ENCODE measurements around the gene HIP1R. TPM values are rescaled to one million over a fixed set of nuclear protein-coding genes. Genes with fewer than 3 reads are reported as not detected.
A peak's percentile ranks its signal among the peaks of the same experiment; 100 is the strongest.
"Not testable (repeated sequence)": the region's sequence is repeated elsewhere in the genome, so short reads cannot be mapped to it uniquely, and the experiment has no call there.

Gene HIP1R
- total and polyA plus RNA-seq, 4 donors = 25.4 to 101 (median 30.1) TPM

DNA sequence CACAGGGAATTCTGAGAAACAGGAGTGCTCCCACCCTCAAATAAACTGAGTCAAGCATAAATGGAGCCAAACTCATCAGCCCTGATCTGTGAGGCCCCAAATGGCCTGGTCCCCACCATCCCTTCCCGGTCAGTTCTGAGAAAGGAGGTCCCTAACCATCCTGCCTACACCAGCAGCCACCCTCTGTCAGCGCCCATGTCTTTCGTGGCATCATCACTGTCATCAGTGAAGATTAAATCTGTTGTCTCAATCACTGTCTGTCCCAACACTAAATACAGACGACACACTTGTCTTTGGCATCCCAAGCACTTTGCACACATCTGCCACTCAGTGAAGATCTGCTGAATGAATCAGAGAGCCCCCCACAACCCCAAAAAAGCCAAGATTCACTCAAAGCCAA lies 38.3 kb downstream of the HIP1R start:
- H3K27ac ChIP-seq (ENCODE audit: low read depth in 1 of 2, low read length in 2 of 2) = no peak overlapping the region

DNA sequence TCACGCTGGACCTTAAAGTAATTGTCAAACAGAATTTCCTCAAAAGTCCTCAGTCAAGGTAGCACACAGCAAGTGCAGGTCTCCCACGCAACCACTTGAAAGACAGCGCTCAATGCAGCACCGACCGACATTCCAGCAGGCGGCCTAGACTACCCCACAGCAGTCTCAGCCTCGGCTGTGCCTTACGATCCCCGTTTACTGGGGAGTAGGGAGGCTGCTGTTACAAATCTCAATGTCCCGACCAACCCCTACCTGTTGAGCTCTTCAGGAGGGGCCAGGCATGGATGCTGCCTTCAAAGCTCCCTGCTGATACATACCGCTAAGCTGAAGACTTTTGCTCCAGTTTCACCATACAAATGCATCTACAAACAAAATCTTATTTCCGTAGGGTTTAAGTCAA lies 38.8 kb downstream of the HIP1R start:
- H3K4me1 ChIP-seq (ENCODE audit: control insufficient read depth in 1 of 2, insufficient read depth in 2 of 2, low read length in 2 of 2) = no peaks in the 10 kb centered on the region
- no peaks in the 10 kb centered on the region for H3K27me3 ChIP-seq (ENCODE audit: control insufficient read depth in 1 of 2, insufficient read depth in 2 of 2, low read length in 1 of 2)
- WGBS, 2 donors = 91 to 93% methylated on average over 12 of the region's 12 CpGs
- DNase-seq (peak in 1 of 2 donors; percentile 61), ATAC-seq (ENCODE audit: low FRiP score) (no peak)
- intact Hi-C loops (cut with DNase I) = no loop called here
- H3K36me3 ChIP-seq (ENCODE audit: control insufficient read depth in 1 of 2, insufficient read depth in 2 of 2, low read length in 1 of 2) = no peaks in the 10 kb centered on the region
- no peaks in the 10 kb centered on the region for H3K9me3 ChIP-seq (ENCODE audit: control insufficient read depth, low read length)
- no peak overlapping the region for H3K4me3 ChIP-seq (ENCODE audit: low read length in 2 of 2)
- H3K27ac ChIP-seq (ENCODE audit: low read depth in 1 of 2, low read length in 2 of 2) = no peak overlapping the region

More for the DNA sequence above, 38.3 kb downstream of the HIP1R start:
- no peak for ATAC-seq (ENCODE audit: low FRiP score)
- H3K9me3 ChIP-seq (ENCODE audit: control insufficient read depth, low read length) = no peaks in the 10 kb centered on the region
- no peak overlapping the region for H3K4me3 ChIP-seq (ENCODE audit: low read length in 2 of 2)
- H3K36me3 ChIP-seq (ENCODE audit: control insufficient read depth in 1 of 2, insufficient read depth in 2 of 2, low read length in 1 of 2) = no peaks in the 10 kb centered on the region
- intact Hi-C loops (cut with DNase I) = no loop called here
- 90% methylated on average over 4 of the region's 4 CpGs for WGBS, 2 donors
- H3K27me3 ChIP-seq (ENCODE audit: control insufficient read depth in 1 of 2, insufficient read depth in 2 of 2, low read length in 1 of 2) = no peaks in the 10 kb centered on the region
- H3K4me1 ChIP-seq (ENCODE audit: control insufficient read depth in 1 of 2, insufficient read depth in 2 of 2, low read length in 2 of 2) = no peaks in the 10 kb centered on the region
- peak in 1 of 2 donors; percentile 46 for DNase-seq

DNA sequence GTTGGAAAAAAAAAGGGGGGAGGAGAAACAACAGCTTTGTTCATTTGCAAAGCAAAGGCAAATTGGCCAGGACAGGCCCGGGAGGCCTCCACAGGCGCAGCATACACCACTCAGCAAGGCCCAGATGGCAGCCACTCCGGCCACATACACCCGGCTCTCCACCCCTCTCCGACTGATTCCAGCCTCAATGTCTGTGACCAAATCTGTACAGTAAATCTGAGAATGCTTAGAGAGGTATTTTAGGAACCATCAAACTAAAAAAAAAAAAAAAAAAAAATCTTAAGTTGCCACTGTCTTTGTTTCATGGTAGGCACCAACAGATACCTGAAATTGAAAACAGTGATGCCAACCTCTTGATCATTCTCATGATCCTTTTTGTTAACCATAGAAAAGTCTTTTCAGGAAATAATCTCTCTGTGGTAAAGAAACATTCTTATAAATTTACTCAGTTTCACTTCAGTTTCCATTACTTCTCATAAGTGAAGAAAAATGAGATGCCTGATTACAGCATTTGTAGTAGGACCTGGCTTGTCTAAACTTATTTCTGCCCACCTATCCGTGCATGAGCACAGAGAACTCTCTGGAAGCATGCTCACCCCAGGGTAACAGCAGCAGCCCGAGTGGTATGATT lies 40.4 kb downstream of the HIP1R start:
- Histone ChIP-seq H3K27me3 (ENCODE audit: control insufficient read depth in 1 of 2, insufficient read depth in 2 of 2, low read length in 1 of 2) (no peaks in the 10 kb centered on the region), H3K4me1 (ENCODE audit: control insufficient read depth in 1 of 2, insufficient read depth in 2 of 2, low read length in 2 of 2) (no peaks in the 10 kb centered on the region), H3K36me3 (ENCODE audit: control insufficient read depth in 1 of 2, insufficient read depth in 2 of 2, low read length in 1 of 2) (no peaks in the 10 kb centered on the region), H3K9me3 (ENCODE audit: control insufficient read depth, low read length) (no peaks in the 10 kb centered on the region), H3K4me3 (ENCODE audit: low read length in 2 of 2) (no peak overlapping the region), H3K27ac (ENCODE audit: low read depth in 1 of 2, low read length in 2 of 2) (no peak overlapping the region)
- WGBS, 2 donors = 78 to 84% methylated on average over 7 of the region's 7 CpGs
- intact Hi-C loops (cut with DNase I) = no loop called here
- DNase-seq = peak in 1 of 2 donors; percentile 56
- no peak for ATAC-seq (ENCODE audit: low FRiP score)

DNA sequence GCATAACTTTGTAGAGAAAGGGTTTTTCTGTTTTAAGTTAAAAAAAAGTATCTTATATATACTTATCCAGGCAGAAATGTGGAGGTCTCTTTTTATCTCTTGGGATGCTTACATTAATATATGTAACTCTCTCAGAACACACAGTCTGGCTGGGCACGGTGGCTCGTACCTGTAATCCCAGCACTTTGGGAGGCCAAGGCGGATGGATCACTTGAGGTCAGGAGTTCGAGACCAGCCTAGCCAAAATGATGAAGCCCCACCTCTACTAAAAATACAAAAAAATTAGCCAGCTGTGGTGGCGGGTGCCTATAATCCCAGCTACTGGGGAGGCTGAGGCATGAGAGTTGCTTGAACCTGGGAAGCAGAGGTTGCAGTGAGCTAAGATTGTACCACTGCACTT lies 41.0 kb downstream of the HIP1R start:
- H3K36me3 ChIP-seq (ENCODE audit: control insufficient read depth in 1 of 2, insufficient read depth in 2 of 2, low read length in 1 of 2); ATAC-seq (ENCODE audit: low FRiP score); H3K27ac ChIP-seq (ENCODE audit: low read depth in 1 of 2, low read length in 2 of 2); intact Hi-C loops (cut with DNase I); DNase-seq; H3K9me3 ChIP-seq (ENCODE audit: control insufficient read depth, low read length); H3K4me3 ChIP-seq (ENCODE audit: low read length in 2 of 2); H3K4me1 ChIP-seq (ENCODE audit: control insufficient read depth in 1 of 2, insufficient read depth in 2 of 2, low read length in 2 of 2); H3K27me3 ChIP-seq (ENCODE audit: control insufficient read depth in 1 of 2, insufficient read depth in 2 of 2, low read length in 1 of 2): not testable (repeated sequence)
- 91 to 92% methylated on average over 5 of the region's 5 CpGs for WGBS, 2 donors

DNA sequence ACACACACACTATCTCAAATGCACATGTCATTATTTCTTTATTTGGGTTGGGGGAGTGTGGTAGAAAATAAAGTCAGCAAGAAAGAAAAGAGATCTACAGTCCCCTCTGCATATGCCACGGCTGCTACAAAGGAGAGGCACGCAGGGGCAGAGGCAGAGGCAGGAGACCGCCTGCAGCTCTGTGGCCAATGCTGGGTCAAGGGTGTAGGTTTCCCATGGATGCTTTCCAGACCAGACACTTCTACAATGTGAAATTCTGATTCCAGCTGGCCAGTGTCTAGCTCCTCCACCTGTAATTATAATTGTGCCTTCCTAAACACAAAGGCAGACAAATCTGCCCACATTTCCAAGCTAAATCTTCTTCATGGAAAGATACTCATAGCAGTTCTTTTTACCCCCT lies 41.5 kb downstream of the HIP1R start:
- Histone ChIP-seq H3K9me3 (ENCODE audit: control insufficient read depth, low read length) (no peaks in the 10 kb centered on the region), H3K36me3 (ENCODE audit: control insufficient read depth in 1 of 2, insufficient read depth in 2 of 2, low read length in 1 of 2) (no peaks in the 10 kb centered on the region), H3K4me3 (ENCODE audit: low read length in 2 of 2) (no peak overlapping the region), H3K4me1 (ENCODE audit: control insufficient read depth in 1 of 2, insufficient read depth in 2 of 2, low read length in 2 of 2) (no peaks in the 10 kb centered on the region), H3K27me3 (ENCODE audit: control insufficient read depth in 1 of 2, insufficient read depth in 2 of 2, low read length in 1 of 2) (no peaks in the 10 kb centered on the region), H3K27ac (ENCODE audit: low read depth in 1 of 2, low read length in 2 of 2) (no peak overlapping the region)
- intact Hi-C loops (cut with DNase I) = no loop called here
- 92 to 96% methylated on average over 3 of the region's 3 CpGs for WGBS, 2 donors
- DNase-seq (no peak), ATAC-seq (ENCODE audit: low FRiP score) (no peak)

DNA sequence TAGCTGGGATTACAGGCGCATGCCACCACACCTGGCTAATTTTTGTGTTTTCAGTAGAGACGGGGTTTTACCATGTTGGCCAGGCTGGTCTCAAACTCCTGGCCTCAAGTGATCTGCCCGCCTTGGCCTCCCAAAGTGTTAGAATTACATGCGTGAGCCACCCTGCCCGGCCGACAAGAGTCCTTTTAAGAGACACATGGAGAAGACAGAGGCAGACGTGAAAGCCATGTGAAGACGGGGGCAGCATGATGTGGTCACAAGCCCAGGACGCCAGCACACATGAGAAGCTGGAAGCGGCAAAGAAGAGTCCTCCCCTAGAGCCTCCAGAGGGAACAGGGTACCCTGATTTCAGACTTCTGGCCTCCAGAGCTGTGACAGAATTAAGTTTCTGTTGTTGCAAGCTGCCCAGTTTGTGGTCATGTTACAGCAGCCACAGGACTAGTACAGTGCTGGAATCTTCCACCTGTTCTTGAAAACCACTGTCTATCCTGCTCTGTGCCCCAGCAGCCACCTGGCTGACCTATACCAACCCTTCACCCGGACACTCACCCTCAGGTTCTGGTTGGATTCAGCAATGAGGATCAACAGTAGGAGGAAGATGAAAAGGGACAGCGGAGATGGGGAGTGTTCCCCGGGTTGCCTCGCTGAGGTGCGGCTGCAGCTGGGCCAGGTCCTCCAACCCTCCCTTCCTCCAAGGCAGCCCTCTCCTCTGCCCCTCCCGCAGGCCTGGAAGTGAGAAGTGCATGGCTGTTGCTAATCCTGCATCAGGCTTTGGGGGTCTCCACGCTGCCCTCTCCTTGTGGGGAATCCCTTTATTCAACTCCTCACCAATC lies 43.7 kb downstream of the HIP1R start:
- ATAC-seq (ENCODE audit: low FRiP score) (no peak), DNase-seq (peak in 1 of 2 donors; percentile 53)
- Histone ChIP-seq H3K27ac (ENCODE audit: low read depth in 1 of 2, low read length in 2 of 2) (no peak overlapping the region), H3K9me3 (ENCODE audit: control insufficient read depth, low read length) (no peaks in the 10 kb centered on the region), H3K4me3 (ENCODE audit: low read length in 2 of 2) (no peak overlapping the region), H3K36me3 (ENCODE audit: control insufficient read depth in 1 of 2, insufficient read depth in 2 of 2, low read length in 1 of 2) (no peaks in the 10 kb centered on the region), H3K4me1 (ENCODE audit: control insufficient read depth in 1 of 2, insufficient read depth in 2 of 2, low read length in 2 of 2) (no peaks in the 10 kb centered on the region), H3K27me3 (ENCODE audit: control insufficient read depth in 1 of 2, insufficient read depth in 2 of 2, low read length in 1 of 2) (no peaks in the 10 kb centered on the region)
- WGBS, 2 donors = 84 to 86% methylated on average over 16 to 17 of the region's 17 CpGs
- intact Hi-C loops (cut with DNase I) = no loop called here

DNA sequence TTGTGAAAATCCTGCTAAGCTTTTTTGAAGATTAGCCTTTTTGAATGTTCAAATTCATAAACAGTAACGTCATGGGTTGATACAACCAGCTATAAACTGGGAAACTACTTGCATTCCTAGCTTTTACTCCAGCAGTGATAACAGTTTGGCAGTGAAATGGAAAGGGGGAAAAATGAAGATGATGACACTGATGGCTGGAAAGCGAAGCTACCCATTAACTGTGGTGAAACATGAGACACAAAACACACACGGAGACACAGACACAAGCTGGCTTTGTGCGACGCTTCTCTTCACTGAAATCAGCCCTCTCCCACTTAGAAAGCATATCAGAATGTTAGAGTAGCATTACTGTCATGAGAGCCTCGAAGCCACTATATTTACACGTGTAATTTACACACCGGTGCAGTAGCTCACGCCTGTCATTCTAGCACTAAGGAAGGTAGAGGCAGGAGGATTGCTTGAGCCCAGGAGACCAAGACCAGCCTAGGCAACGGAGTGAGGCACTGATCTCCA lies 45.0 kb downstream of the HIP1R start:
- no peak for DNase-seq
- H3K4me3 ChIP-seq (ENCODE audit: low read length in 2 of 2) = no peak overlapping the region
- H3K36me3 ChIP-seq (ENCODE audit: control insufficient read depth in 1 of 2, insufficient read depth in 2 of 2, low read length in 1 of 2) = no peaks in the 10 kb centered on the region
- intact Hi-C loops (cut with DNase I) = no loop called here
- ATAC-seq (ENCODE audit: low FRiP score) = peak; percentile 45
- no peaks in the 10 kb centered on the region for H3K4me1 ChIP-seq (ENCODE audit: control insufficient read depth in 1 of 2, insufficient read depth in 2 of 2, low read length in 2 of 2)
- H3K27ac ChIP-seq (ENCODE audit: low read depth in 1 of 2, low read length in 2 of 2) = peak overlapping the region in 1 of 2 donors; percentile 17
- 38 to 45% methylated on average over 10 of the region's 10 CpGs for WGBS, 2 donors
- H3K9me3 ChIP-seq (ENCODE audit: control insufficient read depth, low read length) = no peaks in the 10 kb centered on the region
- H3K27me3 ChIP-seq (ENCODE audit: control insufficient read depth in 1 of 2, insufficient read depth in 2 of 2, low read length in 1 of 2) = no peaks in the 10 kb centered on the region

DNA sequence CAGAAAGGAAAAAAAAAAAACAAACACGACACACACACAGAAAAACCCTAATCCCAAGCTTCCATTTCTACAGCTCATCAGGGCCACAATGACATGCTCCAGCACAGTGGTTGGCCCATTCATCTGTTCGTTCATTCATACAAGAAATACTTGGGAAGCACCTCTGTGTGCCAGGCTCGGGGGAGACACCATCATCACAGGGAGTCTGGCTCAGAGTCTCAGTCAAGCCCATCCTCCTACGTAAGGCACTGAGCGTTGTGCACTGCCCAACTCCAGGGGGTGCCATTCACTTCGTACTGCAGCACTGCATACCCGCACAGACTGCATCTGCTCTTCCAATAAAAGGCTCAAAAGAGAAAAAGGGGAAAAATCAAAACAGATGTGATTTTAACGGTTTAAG lies 45.4 kb downstream of the HIP1R start:
- DNase-seq (peak; percentile 55 to 73), ATAC-seq (ENCODE audit: low FRiP score) (peak; percentile 72)
- Histone ChIP-seq H3K36me3 (ENCODE audit: control insufficient read depth in 1 of 2, insufficient read depth in 2 of 2, low read length in 1 of 2) (no peaks in the 10 kb centered on the region), H3K4me3 (ENCODE audit: low read length in 2 of 2) (no peak overlapping the region), H3K27ac (ENCODE audit: low read depth in 1 of 2, low read length in 2 of 2) (no peak overlapping the region), H3K9me3 (ENCODE audit: control insufficient read depth, low read length) (no peaks in the 10 kb centered on the region), H3K4me1 (ENCODE audit: control insufficient read depth in 1 of 2, insufficient read depth in 2 of 2, low read length in 2 of 2) (no peaks in the 10 kb centered on the region), H3K27me3 (ENCODE audit: control insufficient read depth in 1 of 2, insufficient read depth in 2 of 2, low read length in 1 of 2) (no peaks in the 10 kb centered on the region)
- WGBS, 2 donors = 46 to 48% methylated on average over 8 of the region's 8 CpGs
- intact Hi-C loops (cut with DNase I) = no loop called here

All from aorta (tissue), 5 donors.